DOHH2 (cell line): ENCODE data around the gene RPN1.

Experiments used
- EZH2phosphoT487 ChIP-seq: fragments of 200-600 bp; sonication (generic); IDR thresholded peaks from 2 replicates; pipeline ENCODE4 v1.6.1; 2017; ENCODE audit warnings: borderline replicate concordance, mild to moderate bottlenecking, antibody characterized with exemption, low read length, moderate library complexity, mixed read lengths
- TF ChIP-seq, protein P1 (sequence below): fragments of 200-600 bp; sonication (generic); IDR thresholded peaks from one replicate; pipeline ENCODE4 v1.5.1; 2014; ENCODE audit warnings: antibody characterized with exemption, mild to moderate bottlenecking, low read depth, low read length; ENCODE audit not compliant: poor library complexity, severe bottlenecking

DNA sequence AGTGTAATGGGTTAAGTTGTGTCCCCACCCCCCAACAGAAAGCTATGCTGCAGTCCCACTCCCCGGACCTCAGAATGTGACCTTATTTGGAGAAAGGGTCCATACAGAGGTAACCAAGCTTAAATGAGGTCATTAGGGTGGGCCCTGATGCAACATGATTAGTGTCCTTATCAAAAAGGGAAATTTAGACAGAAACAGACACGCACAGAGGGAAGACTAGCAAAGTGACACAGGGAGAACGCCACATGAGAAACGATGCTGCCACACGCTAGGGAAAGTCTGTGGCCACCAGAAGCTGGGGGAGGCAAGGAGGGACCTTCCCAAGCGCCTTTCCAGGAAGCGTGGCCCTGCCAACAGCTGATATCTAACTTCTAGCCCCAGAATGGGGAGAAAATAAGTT, 65.4 kb downstream of the RPN1 start:
- TF ChIP-seq, protein P1, sequence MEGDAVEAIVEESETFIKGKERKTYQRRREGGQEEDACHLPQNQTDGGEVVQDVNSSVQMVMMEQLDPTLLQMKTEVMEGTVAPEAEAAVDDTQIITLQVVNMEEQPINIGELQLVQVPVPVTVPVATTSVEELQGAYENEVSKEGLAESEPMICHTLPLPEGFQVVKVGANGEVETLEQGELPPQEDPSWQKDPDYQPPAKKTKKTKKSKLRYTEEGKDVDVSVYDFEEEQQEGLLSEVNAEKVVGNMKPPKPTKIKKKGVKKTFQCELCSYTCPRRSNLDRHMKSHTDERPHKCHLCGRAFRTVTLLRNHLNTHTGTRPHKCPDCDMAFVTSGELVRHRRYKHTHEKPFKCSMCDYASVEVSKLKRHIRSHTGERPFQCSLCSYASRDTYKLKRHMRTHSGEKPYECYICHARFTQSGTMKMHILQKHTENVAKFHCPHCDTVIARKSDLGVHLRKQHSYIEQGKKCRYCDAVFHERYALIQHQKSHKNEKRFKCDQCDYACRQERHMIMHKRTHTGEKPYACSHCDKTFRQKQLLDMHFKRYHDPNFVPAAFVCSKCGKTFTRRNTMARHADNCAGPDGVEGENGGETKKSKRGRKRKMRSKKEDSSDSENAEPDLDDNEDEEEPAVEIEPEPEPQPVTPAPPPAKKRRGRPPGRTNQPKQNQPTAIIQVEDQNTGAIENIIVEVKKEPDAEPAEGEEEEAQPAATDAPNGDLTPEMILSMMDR, result no peak
- no peak for TF ChIP-seq EZH2phosphoT487
